Spleen (tissue), 7 donors: ENCODE results near the gene ZAR1L.

Experiments
- POLR2A ChIP-seq, 3 donors: fragments of 450-650 bp; IDR thresholded peaks; one replicate each; pipeline ENCODE4 v1.5.1; 2017; ENCODE audit warnings: antibody characterized with exemption in 3 of 3, mild to moderate bottlenecking in 1 of 3
- TF ChIP-seq, protein P1 (sequence below), 11 experiments: fragments of 200-600 bp in 7 of 11; fragments of 450-650 bp in 4 of 11; sonication (generic) in 4 of 11; IDR thresholded peaks in 8 of 11; conservative IDR thresholded peaks in 3 of 11; 1 replicate in 7 of 11; 2 replicates in 4 of 11; pipeline versions ENCODE4 v1.4.0 to v1.8.0; 2016 to 2021; ENCODE audit warnings: antibody characterized with exemption in 11 of 11, inconsistent platforms in 4 of 11, mild to moderate bottlenecking in 1 of 11
- donor health status: DM: no; HTN: no; CAD: no; lungs with moderate emphysema.
- donor health status: DM: no; HTN: no; CAD: no.
- donor health status: DM: no; HTN: no; CAD: no.

DNA sequence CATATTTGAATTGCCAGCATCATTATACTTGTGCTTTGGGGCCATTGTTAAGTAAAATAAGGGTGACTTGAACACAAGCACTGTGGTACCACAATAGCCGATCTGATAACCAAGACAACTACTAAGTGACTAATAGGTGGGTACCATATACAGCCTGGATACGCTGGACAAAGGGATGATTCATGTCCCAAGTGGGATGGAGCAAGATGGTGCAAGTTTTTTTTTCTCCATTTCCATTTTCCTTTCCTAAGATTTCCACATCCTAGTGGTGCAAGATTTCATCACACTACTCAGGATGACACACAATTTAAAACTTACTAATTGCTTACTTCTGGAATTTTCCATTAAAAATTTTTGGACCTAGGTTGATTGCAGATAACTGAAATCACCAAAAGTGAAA is 15.3 kb upstream of the ZAR1L start:
- TF ChIP-seq, protein P1, sequence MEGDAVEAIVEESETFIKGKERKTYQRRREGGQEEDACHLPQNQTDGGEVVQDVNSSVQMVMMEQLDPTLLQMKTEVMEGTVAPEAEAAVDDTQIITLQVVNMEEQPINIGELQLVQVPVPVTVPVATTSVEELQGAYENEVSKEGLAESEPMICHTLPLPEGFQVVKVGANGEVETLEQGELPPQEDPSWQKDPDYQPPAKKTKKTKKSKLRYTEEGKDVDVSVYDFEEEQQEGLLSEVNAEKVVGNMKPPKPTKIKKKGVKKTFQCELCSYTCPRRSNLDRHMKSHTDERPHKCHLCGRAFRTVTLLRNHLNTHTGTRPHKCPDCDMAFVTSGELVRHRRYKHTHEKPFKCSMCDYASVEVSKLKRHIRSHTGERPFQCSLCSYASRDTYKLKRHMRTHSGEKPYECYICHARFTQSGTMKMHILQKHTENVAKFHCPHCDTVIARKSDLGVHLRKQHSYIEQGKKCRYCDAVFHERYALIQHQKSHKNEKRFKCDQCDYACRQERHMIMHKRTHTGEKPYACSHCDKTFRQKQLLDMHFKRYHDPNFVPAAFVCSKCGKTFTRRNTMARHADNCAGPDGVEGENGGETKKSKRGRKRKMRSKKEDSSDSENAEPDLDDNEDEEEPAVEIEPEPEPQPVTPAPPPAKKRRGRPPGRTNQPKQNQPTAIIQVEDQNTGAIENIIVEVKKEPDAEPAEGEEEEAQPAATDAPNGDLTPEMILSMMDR (IDR thresholded peaks at IDR 0.05 in 8 of 11, conservative IDR thresholded peaks at IDR 0.05 in 3 of 11): no peak
- no peak for TF ChIP-seq POLR2A (IDR thresholded peaks at IDR 0.05)
